HTR-8/SVneo (cell line): ENCODE measurements around the gene OR2V2.
"Not testable (repeated sequence)": the region's sequence is repeated elsewhere in the genome, so short reads cannot be mapped to it uniquely, and the experiment has no call there.

ENCODE experiments used
- DNase-seq: peaks from one replicate; pipeline ENCODE4 v3.0.0; 2011; ENCODE audit warnings: low spot score, mixed read lengths; ENCODE audit not compliant: insufficient read length
- FAIRE-seq: peaks from 2 replicates; lab custom pipeline; 2011; peaks lifted over from hg19 to GRCh38; lab: Jason Lieb, UNC

The OR2V2 gene

DNA sequence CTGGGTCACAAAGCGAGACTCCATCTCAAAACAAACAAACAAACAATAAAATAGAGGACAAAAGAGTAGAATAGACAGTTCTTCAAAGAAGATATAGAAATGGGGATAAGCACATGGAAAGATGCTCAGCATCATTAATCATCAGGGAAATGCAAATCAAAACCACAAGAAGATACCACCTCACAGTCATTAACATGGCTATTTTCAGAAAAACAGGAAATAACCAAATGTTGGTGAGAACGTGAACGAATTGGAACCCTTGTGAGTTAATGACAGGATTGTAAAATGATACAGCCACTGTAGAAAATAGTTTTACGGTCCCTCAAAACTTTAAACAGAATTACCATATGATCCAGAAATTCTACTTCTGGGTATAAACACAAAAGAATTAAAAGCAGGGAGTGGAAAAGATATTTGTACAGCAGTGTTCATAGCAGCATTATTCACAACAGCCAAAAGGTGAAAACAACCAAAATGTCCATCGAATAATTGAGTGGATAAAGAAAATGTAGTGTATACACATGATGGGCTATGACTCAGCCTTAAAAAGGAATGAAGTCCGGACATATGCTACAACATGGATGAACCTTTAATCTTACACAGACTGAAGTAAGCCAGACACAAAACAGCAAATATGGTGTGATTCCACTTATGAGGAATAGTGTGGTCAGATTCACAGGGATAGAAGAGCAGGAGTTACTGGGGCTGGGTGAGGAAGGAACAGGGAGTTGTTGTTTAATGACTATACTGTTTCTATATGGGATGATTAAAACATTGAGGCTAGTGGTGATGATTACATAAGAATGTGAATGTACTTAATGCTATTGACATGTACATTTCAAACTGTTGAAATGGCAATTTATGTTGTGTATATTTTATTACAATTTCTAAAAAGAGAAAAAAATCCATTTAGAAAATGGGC, 19.7 kb downstream of the OR2V2 start:
- FAIRE-seq (no peak), DNase-seq (no peak)

DNA sequence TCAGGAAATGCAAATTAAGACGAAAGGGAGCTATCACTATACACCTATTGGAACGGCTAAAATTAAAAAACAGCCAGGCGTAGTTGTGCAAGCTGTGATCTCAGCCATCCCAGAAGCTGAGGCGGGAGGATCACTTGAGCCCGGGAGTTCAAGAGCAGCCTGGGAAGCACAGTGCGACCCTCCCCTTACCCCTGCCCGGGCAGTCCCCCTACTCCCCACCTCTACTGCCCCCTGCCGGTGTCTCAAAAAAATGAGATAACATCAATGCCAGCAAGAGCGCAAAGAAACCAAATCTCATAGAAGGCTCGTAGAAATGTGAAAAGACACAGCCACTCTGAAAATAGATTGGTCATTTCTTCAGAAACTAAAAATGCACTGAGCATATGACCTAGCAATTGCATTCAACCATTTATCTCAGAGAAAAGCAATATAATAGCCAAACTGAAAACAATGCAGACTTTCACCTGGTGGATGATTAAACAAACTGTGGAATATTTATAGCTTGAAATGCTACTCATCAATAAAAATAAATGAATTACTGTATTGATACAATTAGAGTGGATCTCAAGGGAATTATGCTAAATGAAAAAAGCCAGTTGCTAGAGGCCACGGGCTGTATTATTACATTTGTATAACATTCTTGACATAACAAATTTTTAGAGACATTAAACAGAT, 20.6 kb downstream of the OR2V2 start:
- DNase-seq = no peak
- FAIRE-seq = no peak

DNA sequence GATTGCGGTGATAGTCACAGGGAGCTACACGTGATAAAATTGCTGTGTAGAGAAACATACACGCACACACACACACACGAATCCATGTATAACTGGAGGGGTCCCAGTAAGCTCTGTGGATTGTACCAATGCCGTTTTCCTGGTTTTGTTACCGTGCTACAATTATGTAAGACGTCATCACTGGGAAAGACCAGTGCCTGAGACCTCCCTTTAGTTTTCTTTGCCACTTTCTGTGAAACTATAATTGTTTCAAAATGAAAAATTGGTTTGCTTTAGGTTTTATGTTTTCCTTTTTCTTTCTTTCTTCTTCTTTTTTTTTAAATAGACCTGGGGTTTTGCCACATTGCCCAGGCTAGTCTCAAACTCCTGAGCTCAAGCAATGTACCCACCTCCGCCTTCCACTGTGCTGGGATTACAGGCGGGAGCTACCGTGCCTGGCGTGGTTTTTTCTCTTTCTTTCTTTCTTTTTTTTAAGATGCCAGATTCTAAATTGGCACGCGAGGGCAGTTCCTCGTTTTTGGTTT, 21.3 kb downstream of the OR2V2 start:
- no peak for FAIRE-seq
- no peak for DNase-seq

DNA sequence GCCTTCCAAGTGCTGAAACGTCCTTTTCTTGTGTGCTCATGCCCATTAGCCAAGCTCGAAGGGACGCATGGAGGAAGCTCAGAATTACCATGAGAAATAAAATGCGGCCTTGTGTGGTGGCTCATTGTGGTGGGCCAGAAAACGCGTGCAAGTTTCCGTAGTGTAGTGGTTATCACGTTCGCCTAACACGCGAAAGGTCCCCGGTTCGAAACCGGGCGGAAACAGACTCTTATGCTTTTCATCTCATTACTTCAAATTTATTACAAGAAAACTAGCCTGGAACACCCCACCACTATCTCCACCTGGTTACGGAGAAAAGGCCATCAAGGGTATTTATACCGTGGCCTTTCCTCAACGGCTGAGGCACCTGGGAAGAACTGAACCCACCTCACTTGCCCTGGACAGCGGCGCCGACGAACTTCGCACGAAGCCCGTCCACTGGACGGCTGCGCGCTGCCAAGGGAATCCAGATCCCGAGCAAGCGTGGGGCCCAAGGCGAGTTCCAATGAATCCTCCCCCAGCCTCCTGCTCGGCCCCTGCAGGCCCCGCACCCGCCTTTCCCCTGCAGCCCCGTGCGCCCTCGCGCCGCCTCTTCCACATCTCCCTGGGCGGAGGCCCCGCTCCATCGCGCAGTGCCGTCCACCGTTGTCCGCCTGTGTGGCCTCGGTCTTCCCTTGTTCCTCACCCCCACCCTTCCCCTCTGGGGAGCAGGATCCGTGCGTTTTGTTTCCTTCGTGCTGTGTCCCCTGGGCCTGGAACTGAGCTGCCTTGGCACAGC, 22.3 kb downstream of the OR2V2 start:
- not testable (repeated sequence) for FAIRE-seq, DNase-seq

DNA sequence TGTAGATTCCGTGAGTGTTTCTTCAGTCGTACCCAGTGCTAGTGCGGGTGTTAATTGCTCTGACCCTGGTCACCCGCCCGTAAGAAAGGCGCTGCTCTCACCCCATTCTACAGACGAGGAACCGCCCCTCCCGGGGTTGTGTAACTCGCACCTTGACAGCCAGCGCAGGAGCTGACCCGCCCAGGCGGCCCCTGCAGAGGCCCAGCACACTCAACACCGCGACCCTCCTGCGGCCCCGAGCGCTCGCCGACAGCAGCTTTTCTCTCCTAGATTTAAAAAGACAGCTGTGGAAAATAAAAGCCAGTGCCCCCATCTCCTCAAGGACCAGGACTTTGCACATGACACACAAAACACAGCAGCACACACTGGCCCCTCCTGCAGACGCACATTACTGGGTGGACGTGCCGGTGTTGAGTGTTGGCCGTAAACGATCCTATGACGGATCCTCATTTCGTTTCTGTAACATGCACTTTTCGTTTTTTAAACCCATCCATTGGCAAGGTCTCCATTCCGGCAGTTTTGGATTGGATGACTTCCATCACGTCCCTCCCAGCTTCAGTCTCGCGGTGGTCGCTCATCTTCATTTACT, 22.9 kb downstream of the OR2V2 start:
- DNase-seq = no peak

DNA sequence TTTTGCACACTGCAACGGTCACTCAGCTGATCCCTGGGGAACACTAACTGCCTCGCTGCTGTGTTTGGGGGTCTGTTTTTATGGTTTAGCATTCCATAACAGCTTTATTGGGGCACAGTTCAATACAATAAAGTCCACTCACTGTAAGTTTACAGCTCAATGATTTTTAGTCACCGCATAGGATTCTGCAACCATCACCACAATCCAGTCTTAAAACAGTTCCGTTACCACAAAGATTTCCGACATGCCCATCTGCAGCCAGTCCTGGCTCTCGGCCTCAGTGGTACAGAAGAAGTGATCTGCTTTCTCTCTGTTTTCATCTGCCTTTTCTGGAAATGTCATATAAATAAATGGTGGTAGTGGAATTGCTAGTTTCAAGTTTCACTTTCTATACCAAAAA, 23.6 kb downstream of the OR2V2 start:
- FAIRE-seq (no peak), DNase-seq (no peak)

More for the DNA sequence above, 22.9 kb downstream of the OR2V2 start:
- no peak for FAIRE-seq

DNA sequence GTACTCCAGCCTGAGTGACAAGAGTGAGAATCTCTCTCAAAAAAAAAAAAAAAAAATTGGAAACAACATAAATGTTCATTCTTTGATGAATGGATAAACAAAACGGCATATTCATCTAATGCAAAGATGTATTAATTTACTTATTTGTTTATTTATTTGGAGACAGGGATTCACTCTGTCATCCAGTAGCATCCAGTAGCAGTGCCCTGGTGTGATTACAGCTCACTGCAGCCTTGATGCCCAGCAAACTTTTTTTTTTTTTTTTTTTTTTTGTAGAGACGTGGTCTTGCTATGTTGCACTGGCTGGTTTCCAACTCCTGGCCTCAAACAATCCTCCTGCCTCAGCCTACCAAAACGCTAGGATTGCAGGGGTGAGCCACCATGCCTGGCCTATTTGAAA, 24.4 kb downstream of the OR2V2 start:
- FAIRE-seq (no peak), DNase-seq (no peak)

DNA sequence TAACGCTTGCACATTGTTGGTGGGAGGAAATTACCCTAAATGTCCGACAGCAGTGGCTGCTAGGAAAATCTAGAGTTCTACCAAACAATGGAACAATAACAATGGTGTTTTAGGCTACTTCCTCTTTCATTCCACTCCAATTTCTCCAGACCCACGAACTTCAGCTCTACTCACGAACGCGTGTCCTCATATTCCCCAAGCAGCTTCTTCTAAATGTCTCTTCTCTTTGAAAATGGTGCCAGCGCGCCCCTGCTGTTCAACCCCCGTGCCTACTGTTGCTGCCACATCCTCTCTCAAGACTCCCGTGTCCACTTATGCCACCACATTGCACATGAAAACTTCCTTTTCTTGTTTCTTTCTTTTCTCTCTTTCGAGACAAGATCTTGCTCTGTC, 25.6 kb downstream of the OR2V2 start:
- FAIRE-seq (no peak), DNase-seq (no peak)

DNA sequence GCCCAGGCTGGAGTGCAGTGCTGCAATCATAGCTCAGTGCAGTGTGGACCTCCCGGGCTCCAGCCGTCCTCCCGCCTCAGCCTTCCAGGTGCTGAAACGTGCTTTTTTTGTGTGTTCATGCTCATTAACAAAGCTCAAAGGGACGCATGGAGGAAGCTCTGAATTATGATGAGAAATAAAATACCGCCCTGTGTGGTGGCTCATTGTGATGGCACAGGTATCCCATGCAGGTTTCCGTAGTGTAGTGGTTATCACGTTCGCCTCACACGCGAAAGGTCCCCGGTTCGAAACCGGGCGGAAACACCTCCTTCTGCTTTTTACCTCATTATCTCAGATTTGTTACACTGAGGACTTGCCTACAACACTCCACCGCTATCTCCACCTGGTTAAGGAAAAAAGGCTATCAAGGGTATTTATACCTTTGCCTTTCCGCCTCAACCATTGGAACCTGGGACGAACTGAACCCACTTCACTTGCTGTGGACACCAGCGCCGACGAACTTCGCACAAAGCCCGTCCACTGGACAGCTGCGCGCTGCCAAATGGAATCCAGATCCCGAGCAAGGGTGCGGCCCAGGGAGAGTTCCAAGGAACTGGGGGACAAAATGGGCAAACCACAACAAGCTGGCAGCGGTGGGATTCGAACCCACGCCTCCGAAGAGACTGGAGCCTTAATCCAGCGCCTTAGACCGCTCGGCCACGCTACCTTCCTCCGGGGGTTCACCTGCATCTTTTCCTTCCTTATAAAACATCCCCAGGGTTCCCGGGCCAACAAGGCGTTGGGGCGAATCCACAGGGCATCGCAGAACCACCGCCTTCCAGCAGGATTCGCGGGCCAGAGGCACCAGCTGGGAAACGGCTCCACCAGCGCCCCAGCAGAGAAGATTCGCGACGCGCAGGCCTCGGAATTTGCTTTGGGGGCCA, 26.3 kb downstream of the OR2V2 start:
- DNase-seq (no peak), FAIRE-seq (no peak)

DNA sequence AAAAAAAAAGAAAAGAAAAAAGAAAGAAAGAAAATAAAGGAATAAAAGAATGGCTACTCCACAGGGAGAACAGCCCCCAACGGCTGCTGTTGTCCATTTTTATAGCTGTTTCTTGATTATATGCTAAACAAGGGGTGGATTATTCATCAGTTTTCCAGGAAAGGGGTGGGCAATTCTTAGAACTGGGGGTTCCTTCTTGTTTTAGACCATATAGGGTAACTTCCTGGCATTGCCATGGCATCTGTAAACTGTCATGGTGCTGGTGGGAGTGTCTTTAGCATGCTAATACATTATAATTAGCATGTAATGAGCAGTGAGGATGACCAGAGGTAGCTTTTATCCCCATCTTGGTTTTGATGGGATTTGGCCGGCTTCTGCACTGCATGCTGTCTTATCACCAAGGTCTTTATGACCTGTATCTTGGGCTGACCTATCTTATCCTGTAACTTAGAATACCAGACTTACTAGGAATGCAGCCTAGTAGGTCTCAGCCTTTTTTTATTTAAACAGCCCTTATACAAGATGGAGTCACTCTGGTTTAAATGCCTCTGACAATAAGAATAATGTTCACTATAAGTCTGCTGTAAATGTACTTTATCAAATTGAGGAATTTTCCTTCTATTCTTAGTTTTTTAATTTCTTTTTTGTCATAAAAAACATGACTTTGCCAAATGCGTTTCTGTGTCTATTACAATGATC, 29.0 kb downstream of the OR2V2 start:
- DNase-seq = no peak
- FAIRE-seq = no peak

DNA sequence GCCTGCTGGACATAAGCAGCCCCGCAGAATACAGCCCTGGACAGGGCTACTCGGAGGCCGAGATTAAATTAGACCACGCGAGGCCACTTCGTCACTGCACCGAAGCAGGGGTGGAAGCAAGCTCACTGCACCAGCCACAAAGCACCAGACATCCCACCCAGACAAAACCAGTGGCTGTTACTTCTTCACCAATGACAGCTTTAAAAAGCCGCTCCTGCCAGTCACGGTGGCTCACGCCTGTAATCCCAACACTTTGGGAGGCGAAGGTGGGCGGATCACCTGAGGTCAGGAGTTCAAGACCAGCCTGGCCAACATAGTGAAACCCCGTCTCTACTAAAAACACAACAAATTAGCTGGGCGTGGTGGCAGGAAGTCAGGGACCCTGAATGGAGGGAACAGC, 30.2 kb downstream of the OR2V2 start:
- not testable (repeated sequence) for DNase-seq, FAIRE-seq

DNA sequence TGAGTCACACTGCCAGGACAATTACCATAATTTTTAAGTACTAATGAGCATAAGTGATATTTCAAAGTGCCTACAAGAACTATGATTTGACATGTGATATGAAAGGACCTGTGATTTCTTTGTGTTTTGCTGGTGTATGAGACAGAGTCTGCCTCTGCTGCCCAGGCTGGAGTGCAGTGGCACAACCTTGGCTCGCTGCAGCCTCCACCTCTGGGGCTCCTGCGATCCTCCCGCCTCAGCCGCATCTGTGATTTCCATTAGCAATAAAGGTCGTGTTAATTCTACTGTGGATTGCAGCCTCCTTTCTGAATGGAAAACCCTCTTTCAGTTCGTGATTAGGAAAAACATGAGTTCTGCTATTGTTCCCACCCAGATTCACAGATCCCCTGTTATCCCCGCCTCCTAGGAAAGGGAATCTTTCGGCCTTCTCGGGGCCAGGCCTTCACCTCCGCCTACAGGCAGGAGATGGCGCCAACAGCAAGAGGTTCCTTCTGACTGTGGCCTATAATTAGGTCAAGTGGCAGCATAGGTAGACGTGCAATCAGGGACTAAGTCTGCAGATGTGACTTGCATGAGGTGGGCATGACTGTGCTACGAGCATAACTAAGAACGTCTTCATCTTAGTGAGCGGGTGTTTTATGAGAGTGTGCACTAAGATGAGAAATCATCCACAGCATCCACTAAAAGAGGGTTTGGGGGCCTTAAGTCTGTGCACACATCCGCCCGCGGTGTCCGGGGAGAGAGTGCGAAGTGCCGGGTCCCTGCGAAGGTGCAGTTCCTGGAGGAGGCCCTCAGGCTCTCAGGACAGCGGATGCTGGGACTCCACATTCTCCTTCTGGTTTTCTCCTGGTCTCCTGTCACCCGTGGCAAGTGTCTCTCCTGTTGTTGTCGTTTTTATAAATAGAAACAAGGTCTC, 34.5 kb downstream of the OR2V2 start:
- peak; percentile 63 for DNase-seq
- FAIRE-seq = no peak

DNA sequence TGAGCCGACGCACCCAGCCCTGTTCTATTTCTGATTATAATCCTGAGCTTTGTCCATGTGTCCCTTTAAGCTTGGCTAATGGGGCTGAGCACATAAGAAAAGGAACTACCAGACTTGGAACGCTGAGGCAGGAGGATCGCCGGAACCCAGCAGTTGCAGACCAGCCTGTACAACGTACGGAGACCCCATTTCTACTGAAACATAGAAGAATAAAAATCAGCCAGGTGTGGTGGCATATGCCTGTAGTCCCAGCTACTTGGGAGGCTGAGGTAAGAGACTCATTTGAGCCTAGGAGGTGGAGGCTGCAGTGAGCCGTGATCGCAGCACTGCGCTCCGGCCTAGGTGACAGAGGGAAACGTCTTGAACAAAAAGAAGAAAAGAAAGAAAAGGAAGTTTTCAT, 35.3 kb downstream of the OR2V2 start:
- FAIRE-seq (no peak), DNase-seq (no peak)

DNA sequence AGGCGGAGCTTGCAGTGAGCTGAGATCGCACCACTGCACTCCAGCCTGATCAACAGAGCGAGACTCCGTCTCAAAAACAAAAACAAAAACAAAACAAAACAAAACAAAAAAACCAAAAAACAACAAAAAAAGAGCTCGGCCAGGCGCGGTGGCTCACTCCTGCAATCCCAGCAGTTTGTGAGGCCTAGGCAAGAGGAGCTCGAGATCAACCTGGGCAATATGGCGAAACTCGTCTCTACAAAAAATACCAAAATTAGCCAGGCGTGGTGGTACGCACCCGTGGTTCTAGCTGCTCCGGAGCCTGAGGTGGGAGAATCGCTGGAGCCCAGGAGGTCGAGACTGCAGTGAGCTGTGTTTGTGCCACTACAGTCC, 37.4 kb downstream of the OR2V2 start:
- FAIRE-seq (no peak), DNase-seq (no peak)

DNA sequence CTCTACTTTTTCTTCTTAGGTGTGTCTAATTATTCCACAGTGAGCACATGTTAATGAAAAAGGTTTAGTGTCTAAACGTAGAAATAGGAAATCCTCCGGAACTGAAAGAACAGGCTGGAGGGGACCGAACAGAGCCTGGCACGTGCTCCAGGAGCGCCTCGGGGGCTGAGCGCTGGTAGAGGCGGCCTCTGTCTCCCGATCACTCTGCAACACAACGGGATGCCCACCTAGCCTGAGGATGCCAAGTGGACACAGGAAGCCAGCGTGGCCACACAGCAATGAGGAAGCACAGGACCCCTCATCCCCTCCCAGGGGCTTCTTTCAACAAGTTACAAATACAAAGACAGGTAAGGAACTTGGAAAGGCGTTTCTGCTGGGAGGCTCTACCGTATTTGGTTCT, 38.2 kb downstream of the OR2V2 start:
- FAIRE-seq = no peak
- DNase-seq = no peak

DNA sequence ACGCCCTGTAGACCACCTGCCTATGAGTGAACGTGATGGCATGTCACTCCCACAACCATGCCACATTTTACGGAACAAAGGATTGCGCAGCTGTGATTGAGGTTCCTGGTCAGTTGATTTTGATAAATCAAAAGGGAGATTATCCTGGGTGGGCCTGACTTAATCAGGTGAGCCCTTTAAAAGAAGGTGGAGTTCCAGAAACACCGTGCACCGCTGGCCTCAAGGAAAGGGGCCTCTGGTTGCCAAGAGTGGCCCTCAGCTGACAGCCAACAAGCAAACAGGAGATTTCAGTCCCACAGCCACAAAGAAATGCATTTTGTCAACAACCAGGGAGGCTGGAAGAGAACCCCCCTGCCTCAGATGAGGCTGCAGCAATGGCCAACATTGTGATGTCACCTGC, 38.6 kb downstream of the OR2V2 start:
- no peak for FAIRE-seq

DNA sequence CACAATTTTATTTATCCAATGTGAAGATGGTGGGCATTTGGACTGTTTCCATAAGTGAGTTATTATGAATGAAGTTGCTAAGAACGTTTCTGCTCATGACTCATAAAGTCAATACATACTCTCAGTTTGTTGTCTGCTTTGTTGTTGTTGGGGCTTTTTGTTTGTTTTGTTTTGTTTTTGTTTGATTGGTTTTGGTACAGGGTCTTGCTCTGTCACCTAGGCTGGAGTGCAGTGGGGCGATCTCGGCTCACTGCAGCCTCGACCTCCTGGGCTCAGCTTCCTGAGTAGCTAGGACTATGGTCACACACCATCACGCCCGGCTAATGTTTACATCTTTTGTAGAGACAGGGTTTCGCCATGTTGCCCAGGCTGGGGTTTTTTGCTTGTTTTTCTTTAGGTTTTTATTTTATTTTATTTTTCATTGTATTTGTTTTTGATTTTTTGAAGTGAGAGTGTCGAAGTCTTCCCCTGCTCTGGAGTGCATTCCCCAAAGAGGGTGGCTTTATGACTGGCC, 39.7 kb downstream of the OR2V2 start:
- FAIRE-seq (no peak), DNase-seq (no peak)

More for the DNA sequence above, 38.6 kb downstream of the OR2V2 start:
- DNase-seq = no peak
